Thyroid gland (tissue), 4 donors: Measurements from ENCODE around the gene APCDD1L. TPM values are rescaled to one million over a fixed set of nuclear protein-coding genes. Genes with fewer than 3 reads are reported as not detected.
A peak's percentile ranks its signal among the peaks of the same experiment; 100 is the strongest.

Source experiments
- DNase-seq, 2 donors: peaks; one replicate each; pipeline ENCODE4 v3.0.0-alpha.2; 2019
- H3K27ac ChIP-seq, 3 donors: fragments of 200-600 bp; sonication (generic); 1 replicate in 2 of 3; 2 replicates in 1 of 3; pipeline ENCODE4 v1.5.1; 2016 to 2019; ENCODE audit warnings: mild to moderate bottlenecking in 1 of 3, moderate library complexity in 1 of 3
- H3K27me3 ChIP-seq: fragments of 200-600 bp; sonication (generic); one replicate; pipeline ENCODE4 v1.5.1; 2019
- H3K36me3 ChIP-seq, 2 donors: fragments of 200-600 bp; sonication (generic); one replicate each; pipeline ENCODE4 v1.5.1; 2016 to 2019
- H3K4me1 ChIP-seq, 2 donors: fragments of 200-600 bp; sonication (generic); one replicate each; pipeline ENCODE4 v1.5.1; 2017 to 2019
- H3K4me3 ChIP-seq, 3 donors: fragments of 200-600 bp; sonication (generic); replicated peaks in 1 of 3; 1 replicate in 2 of 3; 2 replicates in 1 of 3; pipeline ENCODE4 v1.5.1; 2016; ENCODE audit warnings: mild to moderate bottlenecking in 1 of 3
- H3K9me3 ChIP-seq: fragments of 200-600 bp; sonication (generic); one replicate; pipeline ENCODE4 v1.5.1; 2017
- CTCF ChIP-seq, 6 experiments: fragments of 200-600 bp in 3 of 6; fragments of 450-650 bp in 3 of 6; sonication (generic) in 3 of 6; IDR thresholded peaks; one replicate each; pipeline ENCODE4 v1.5.1; 2016 to 2019; ENCODE audit warnings: antibody characterized with exemption in 6 of 6, mild to moderate bottlenecking in 2 of 6, inconsistent platforms in 1 of 6, moderate library complexity in 1 of 6
- POLR2A ChIP-seq, 2 donors: fragments of 450-650 bp; IDR thresholded peaks; one replicate each; pipeline ENCODE4 v1.6.1; 2017; ENCODE audit warnings: antibody characterized with exemption in 2 of 2, mild to moderate bottlenecking in 2 of 2, moderate library complexity in 1 of 2
- WGBS, 2 donors: methylation state at CpG; one replicate each; pipeline ENCODE4 v1.1.5; 2017; 5-methylcytosine and 5-hydroxymethylcytosine counted together
- intact Hi-C: fragments of 100-400 bp; cut with DNase I; formaldehyde crosslinking; loops from one replicate; pipeline ENCODE4 v1.15.1; 2023
- total RNA-seq, 4 donors: library from RNA; depleted of rRNA; stranded (reverse); fragments of >200 nt; gene quantifications; one replicate each; pipeline ENCODE4 v1.2.3, GENCODE V29; 2016

The APCDD1L gene
- total RNA-seq, 4 donors from 2014 or later: 0.11 TPM; not detected in 3

GRCh38 chr20:58483051-58483450 is 32.1 kb downstream of the APCDD1L start:
- Histone ChIP-seq H3K9me3 (no peaks in the 10 kb centered on the region), H3K4me3 (no peak overlapping the region), H3K27me3 (no peaks in the 10 kb centered on the region), H3K27ac (no peak overlapping the region), H3K4me1 (no peaks in the 10 kb centered on the region), H3K36me3 (no peaks in the 10 kb centered on the region)
- DNase-seq: no peak
- intact Hi-C loops: no loop called here
- TF ChIP-seq POLR2A (IDR thresholded peaks at IDR 0.05): no peak
- TF ChIP-seq CTCF (IDR thresholded peaks at IDR 0.05): no peak
- 71 to 73% methylated on average over 5 of the region's 5 CpGs for WGBS, 2 donors

GRCh38 chr20:58482416-58482815 is 32.8 kb downstream of the APCDD1L start:
- 64 to 68% methylated on average over 10 of the region's 10 CpGs for WGBS, 2 donors
- TF ChIP-seq POLR2A (IDR thresholded peaks at IDR 0.05): no peak
- TF ChIP-seq CTCF (IDR thresholded peaks at IDR 0.05): no peak
- no peaks in the 10 kb centered on the region for H3K4me1 ChIP-seq
- DNase-seq: no peak
- no peaks in the 10 kb centered on the region for H3K27me3 ChIP-seq
- no peaks in the 10 kb centered on the region for H3K36me3 ChIP-seq
- H3K4me3 ChIP-seq: no peak overlapping the region
- H3K9me3 ChIP-seq: no peaks in the 10 kb centered on the region
- intact Hi-C loops: no loop called here
- no peak overlapping the region for H3K27ac ChIP-seq

GRCh38 chr20:58481481-58482021 is 33.6 kb downstream of the APCDD1L start:
- no peak for DNase-seq
- intact Hi-C loops: no loop called here
- H3K36me3 ChIP-seq: no peaks in the 10 kb centered on the region
- H3K9me3 ChIP-seq: no peaks in the 10 kb centered on the region
- TF ChIP-seq POLR2A (IDR thresholded peaks at IDR 0.05) (no peak), CTCF (IDR thresholded peaks at IDR 0.05) (peak in 2 of 6 experiments; percentile 18 to 19)
- no peak overlapping the region for H3K27ac ChIP-seq
- 27 to 34% methylated on average over 17 to 18 of the region's 18 CpGs for WGBS, 2 donors
- no peak overlapping the region for H3K4me3 ChIP-seq
- H3K27me3 ChIP-seq: no peaks in the 10 kb centered on the region
- no peaks in the 10 kb centered on the region for H3K4me1 ChIP-seq

GRCh38 chr20:58480551-58481336 is 34.5 kb downstream of the APCDD1L start:
- H3K9me3 ChIP-seq: no peaks in the 10 kb centered on the region
- no peaks in the 10 kb centered on the region for H3K4me1 ChIP-seq
- DNase-seq: no peak
- H3K4me3 ChIP-seq: no peak overlapping the region
- no peak for TF ChIP-seq CTCF (IDR thresholded peaks at IDR 0.05)
- TF ChIP-seq POLR2A (IDR thresholded peaks at IDR 0.05): no peak
- no peaks in the 10 kb centered on the region for H3K36me3 ChIP-seq
- no peaks in the 10 kb centered on the region for H3K27me3 ChIP-seq
- intact Hi-C loops: no loop called here
- WGBS, 2 donors: 79 to 84% methylated on average over 16 of the region's 16 CpGs
- no peak overlapping the region for H3K27ac ChIP-seq

- Histone ChIP-seq H3K9me3 (no peaks in the 10 kb centered on the region), H3K4me1 (no peaks in the 10 kb centered on the region), H3K36me3 (no peaks in the 10 kb centered on the region), H3K27me3 (no peaks in the 10 kb centered on the region), H3K4me3 (no peak overlapping the region), H3K27ac (no peak overlapping the region)
- 82 to 86% methylated on average over 9 of the region's 9 CpGs for WGBS, 2 donors
- DNase-seq: no peak
- intact Hi-C loops: no loop called here
- TF ChIP-seq CTCF (IDR thresholded peaks at IDR 0.05) (no peak), POLR2A (IDR thresholded peaks at IDR 0.05) (no peak)
These were observed 35.3 kb downstream of the APCDD1L start for GRCh38 chr20:58479726-58480440.
